Right cardiac atrium (tissue), 5 donors: Measurements from ENCODE around the gene TUB. TPM values are rescaled to one million over a fixed set of nuclear protein-coding genes. Genes with fewer than 3 reads are reported as not detected.
A peak's percentile ranks its signal among the peaks of the same experiment; 100 is the strongest.

Source experiments
- ATAC-seq, 2 donors: fragments of 200-7000 bp; cut with Tn5 transposase; one replicate each; pipeline versions ENCODE4 v1.8.0 to v1.9.1; 2020; ENCODE audit warnings: moderate library complexity in 2 of 2, mild to moderate bottlenecking in 1 of 2
- DNase-seq, 3 donors: peaks; one replicate each; pipeline ENCODE4 v3.0.0-alpha.2; 2020
- H3K27ac ChIP-seq: one replicate; pipeline ENCODE4 v1.5.1; 2013; ENCODE audit warnings: mild to moderate bottlenecking, low read length, control low read depth, moderate library complexity
- H3K27me3 ChIP-seq: one replicate; pipeline ENCODE4 v1.6.1; 2013; ENCODE audit not compliant: control insufficient read depth, insufficient read depth
- H3K4me1 ChIP-seq: one replicate; pipeline ENCODE4 v1.6.1; 2013; ENCODE audit warnings: low read length; ENCODE audit not compliant: control insufficient read depth, insufficient read depth
- H3K4me3 ChIP-seq: one replicate; pipeline ENCODE4 v1.5.1; 2013; ENCODE audit warnings: low read length, control low read depth
- H3K9me3 ChIP-seq: one replicate; pipeline ENCODE4 v1.6.1; 2013; ENCODE audit warnings: low read length; ENCODE audit not compliant: control insufficient read depth
- WGBS: extraction: QIAGEN DNeasy Blood & Tissue Kit; methylation state at CpG from one replicate; pipeline ENCODE4 v1.1.7; 2013; 5-methylcytosine and 5-hydroxymethylcytosine counted together
- intact Hi-C, 4 donors: fragments of 100-400 bp; cut with DNase I; formaldehyde crosslinking; loops; one replicate each; pipeline versions ENCODE4 v1.11.0 to v1.14.0; 2022 to 2023
- polyA plus RNA-seq: library from polyadenylated mRNA; stranded (reverse); fragments of 200-250 nt; gene quantifications from one replicate; pipeline ENCODE4 v1.2.3, GENCODE V29; 2013
- total RNA-seq, 4 donors: library from RNA; stranded (reverse); fragmentation: NEBNext Ultra II Directional; extraction: Animal tissue kit (Norgen Biotek cat#: 25700); gene quantifications; one replicate each; pipeline ENCODE4 v1.2.1, GENCODE V29; 2021
- donor health status: healthy with polysubstance abuse.
- donor health status: DM: no; HTN: yes; CAD: no.
- donor health status: DM: no; HTN: no; CAD: no.
- donor health status: DM: no; HTN: yes; CAD: no; lungs with severe emphysema.
- donor health status: DM: yes; HTN: yes; CAD: no.

TUB gene
- total and polyA plus RNA-seq, 5 donors, result 10.0 to 31.2 (median 27.6) TPM

DNA sequence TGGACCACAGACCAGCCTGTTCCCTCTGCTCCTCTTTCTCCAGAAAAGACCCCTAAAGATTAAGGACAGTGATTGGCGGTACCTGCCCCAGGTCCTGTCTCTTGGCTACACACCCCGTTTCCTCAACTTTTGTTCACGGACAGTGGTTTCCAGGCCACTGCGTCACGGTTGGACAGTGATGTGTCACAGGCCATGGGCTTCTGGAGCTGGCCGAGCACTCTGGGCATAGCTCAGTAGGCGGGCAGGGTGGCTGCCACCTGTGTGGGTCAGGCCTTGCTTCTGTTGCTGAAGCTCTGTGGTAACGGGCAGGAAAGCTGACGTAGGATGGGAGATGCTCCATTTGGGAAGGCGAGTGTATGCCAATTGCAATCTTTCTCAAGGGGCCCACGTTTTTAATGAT is 13.6 kb downstream of the TUB start:
- intact Hi-C loops, result loop anchor here in 3 of 4 donors (5.0 to 10.0 kb wide), 4 partner anchors 62 to 200 kb away; no protein-coding TSS in a partner anchor
- DNase-seq, result no peak

DNA sequence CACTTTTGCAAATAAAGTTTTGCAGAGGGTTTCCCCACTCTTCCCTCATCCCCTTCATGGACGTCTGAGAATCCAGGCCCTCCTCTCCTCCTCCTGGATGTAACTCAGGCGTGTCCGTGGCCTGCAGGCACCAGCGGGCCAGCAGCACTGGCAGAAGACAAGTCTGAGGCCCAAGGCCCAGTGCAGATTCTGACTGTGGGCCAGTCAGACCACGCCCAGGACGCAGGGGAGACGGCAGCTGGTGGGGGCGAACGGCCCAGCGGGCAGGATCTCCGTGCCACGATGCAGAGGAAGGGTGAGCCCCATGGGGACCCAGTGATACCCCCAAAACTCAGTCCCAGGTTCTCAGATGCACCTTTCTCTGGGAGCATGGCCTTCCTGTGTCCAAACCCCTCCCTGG is 14.4 kb downstream of the TUB start:
- H3K4me3 ChIP-seq, result no peak overlapping the region
- H3K27me3 ChIP-seq, result no peaks in the 10 kb centered on the region
- no peaks in the 10 kb centered on the region for H3K9me3 ChIP-seq
- no peak overlapping the region for H3K27ac ChIP-seq
- no peaks in the 10 kb centered on the region for H3K4me1 ChIP-seq
- ATAC-seq (no peak), DNase-seq (no peak)
- intact Hi-C loops, result loop anchor here in 2 of 4 donors (5.0 to 10.0 kb wide), 2 partner anchors 88 to 201 kb away; no protein-coding TSS in a partner anchor
- 62% methylated on average over 12 of the region's 12 CpGs for WGBS

More for the DNA sequence above, 13.6 kb downstream of the TUB start:
- no peak for ATAC-seq
- 93% methylated on average over 11 of the region's 11 CpGs for WGBS
- Histone ChIP-seq H3K4me1 (no peaks in the 10 kb centered on the region), H3K27ac (no peak overlapping the region), H3K4me3 (no peak overlapping the region), H3K9me3 (no peaks in the 10 kb centered on the region), H3K27me3 (no peaks in the 10 kb centered on the region)

DNA sequence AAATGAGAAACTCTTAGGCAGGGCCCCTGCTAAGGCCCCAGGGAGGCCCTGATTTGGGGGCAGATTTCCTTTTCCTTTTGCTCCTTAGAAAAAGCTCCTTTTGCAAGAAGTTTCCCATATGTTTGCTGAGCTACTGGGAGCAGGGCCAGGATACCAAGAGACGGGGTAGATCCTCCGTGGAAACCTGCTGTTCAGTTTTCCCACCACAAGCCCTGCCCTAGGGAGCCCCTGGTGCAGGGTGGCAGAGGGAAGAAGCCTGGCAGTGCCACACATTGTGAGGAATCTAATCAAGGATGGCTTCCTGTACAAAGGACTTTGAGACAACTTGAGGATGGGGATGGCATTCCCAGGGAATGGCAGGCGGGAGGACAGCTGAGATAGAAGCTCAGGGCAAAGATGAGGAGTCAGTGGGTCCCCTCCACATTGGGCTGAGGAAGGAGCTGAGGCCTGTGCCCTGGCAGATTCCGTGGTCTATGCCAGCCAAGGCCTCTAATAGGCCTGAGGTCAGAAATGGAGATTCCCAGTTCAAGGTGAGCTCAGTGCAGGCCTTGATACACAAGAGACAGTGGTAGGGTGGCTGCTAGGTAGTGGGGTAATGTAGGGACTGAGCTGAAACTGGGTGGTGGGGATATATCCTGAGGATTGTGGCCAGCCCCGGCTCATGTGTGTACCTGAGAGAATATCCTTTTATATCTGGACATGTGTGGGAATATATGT is 15.0 kb downstream of the TUB start:
- intact Hi-C loops, result loop anchor here in 2 of 4 donors (5.0 to 10.0 kb wide), 2 partner anchors 89 to 201 kb away; no protein-coding TSS in a partner anchor
- DNase-seq, result no peak

DNA sequence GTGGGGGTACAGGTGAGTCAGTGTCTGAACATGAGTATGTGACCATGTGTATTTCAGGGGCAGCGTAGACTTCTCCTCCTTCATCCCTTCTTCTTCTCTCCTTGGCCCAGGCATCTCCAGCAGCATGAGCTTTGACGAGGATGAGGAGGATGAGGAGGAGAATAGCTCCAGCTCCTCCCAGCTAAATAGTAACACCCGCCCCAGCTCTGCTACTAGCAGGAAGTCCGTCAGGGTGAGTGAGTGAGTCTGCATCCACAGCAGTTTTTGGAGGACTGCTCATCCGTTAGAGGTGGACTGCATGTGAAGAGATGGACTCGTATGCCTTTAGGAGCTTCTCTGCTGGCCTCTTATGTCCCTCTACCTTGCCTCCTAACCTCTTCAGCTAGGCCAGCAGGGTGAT is 15.6 kb downstream of the TUB start:
- H3K4me3 ChIP-seq, result no peak overlapping the region
- H3K9me3 ChIP-seq, result no peaks in the 10 kb centered on the region
- ATAC-seq (no peak), DNase-seq (no peak)
- H3K4me1 ChIP-seq, result no peaks in the 10 kb centered on the region
- no peak overlapping the region for H3K27ac ChIP-seq
- no peaks in the 10 kb centered on the region for H3K27me3 ChIP-seq
- intact Hi-C loops, result loop anchor here in 2 of 4 donors (5.0 to 10.0 kb wide), 2 partner anchors 89 to 202 kb away; no protein-coding TSS in a partner anchor
- 70% methylated on average over 6 of the region's 6 CpGs for WGBS

More for the DNA sequence above, 15.0 kb downstream of the TUB start:
- no peaks in the 10 kb centered on the region for H3K27me3 ChIP-seq
- no peak overlapping the region for H3K27ac ChIP-seq
- H3K9me3 ChIP-seq, result no peaks in the 10 kb centered on the region
- H3K4me3 ChIP-seq, result no peak overlapping the region
- no peaks in the 10 kb centered on the region for H3K4me1 ChIP-seq
- no peak for ATAC-seq
- 74% methylated on average over 5 of the region's 5 CpGs for WGBS

DNA sequence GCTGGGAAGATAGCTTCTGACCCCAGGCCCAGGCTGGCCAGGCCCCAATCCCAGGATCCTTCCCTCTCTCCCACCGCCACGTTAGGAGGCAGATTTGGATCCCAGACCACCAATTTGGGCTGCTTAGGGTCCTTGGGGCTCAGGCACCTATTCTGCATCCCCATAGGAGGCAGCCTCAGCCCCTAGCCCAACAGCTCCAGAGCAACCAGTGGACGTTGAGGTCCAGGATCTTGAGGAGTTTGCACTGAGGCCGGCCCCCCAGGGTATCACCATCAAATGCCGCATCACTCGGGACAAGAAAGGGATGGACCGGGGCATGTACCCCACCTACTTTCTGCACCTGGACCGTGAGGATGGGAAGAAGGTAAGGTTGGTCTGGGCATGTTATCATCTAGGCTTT is 16.1 kb downstream of the TUB start:
- 94% methylated on average over 8 of the region's 8 CpGs for WGBS
- no peak for ATAC-seq
- Histone ChIP-seq H3K4me1 (no peaks in the 10 kb centered on the region), H3K4me3 (no peak overlapping the region), H3K27me3 (no peaks in the 10 kb centered on the region), H3K9me3 (no peaks in the 10 kb centered on the region), H3K27ac (no peak overlapping the region)
- DNase-seq, result no peak
- intact Hi-C loops, result loop anchor here in 2 of 4 donors (5.0 to 10.0 kb wide), 2 partner anchors 90 to 202 kb away; no protein-coding TSS in a partner anchor

DNA sequence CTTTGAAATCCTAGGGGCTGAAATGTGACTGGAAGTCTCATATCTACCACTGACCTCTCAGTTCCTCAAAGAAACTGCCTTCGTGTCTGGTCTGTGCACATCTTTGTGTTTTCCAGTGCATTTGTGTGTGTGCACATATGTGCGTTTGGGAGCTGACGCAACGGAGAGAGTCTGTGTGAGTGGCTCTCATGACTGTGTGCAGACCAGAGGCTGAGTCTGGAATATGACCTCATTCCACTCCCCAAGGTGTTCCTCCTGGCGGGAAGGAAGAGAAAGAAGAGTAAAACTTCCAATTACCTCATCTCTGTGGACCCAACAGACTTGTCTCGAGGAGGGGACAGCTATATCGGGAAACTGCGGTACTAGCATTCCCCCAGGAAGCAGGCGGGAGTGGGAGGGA is 16.5 kb downstream of the TUB start:
- H3K9me3 ChIP-seq, result no peaks in the 10 kb centered on the region
- no peak overlapping the region for H3K27ac ChIP-seq
- no peaks in the 10 kb centered on the region for H3K27me3 ChIP-seq
- intact Hi-C loops, result loop anchor here in 2 of 4 donors (5.0 to 10.0 kb wide), 2 partner anchors 90 to 203 kb away; no protein-coding TSS in a partner anchor
- no peaks in the 10 kb centered on the region for H3K4me1 ChIP-seq
- no peak overlapping the region for H3K4me3 ChIP-seq
- no peak for ATAC-seq
- 73% methylated on average over 9 of the region's 9 CpGs for WGBS
- DNase-seq, result no peak

DNA sequence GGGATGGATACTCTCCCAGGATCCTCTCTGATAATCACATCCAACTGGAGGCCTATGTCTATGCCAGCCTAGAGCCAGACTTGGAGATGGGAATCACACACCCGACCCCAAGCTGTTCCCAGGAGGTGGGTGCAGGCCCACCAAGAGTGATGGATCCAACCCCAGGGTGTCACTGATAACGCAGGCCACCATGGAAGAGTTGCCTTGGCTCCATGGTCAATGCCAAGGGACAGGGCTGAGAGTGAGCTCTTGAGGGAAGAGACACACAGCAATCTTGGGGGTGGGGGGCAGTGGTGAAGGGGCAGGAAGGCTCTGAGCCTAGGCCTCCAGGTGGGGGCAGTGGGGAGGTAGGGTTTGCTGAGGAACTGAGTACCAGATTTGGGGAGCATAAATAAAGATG is 16.9 kb downstream of the TUB start:
- DNase-seq (no peak), ATAC-seq (no peak)
- intact Hi-C loops, result loop anchor here in 3 of 4 donors (2.0 to 10.0 kb wide), 3 partner anchors 91 to 203 kb away; no protein-coding TSS in a partner anchor
- H3K4me3 ChIP-seq, result no peak overlapping the region
- 83% methylated on average over 2 of the region's 2 CpGs for WGBS
- H3K27me3 ChIP-seq, result no peaks in the 10 kb centered on the region
- no peak overlapping the region for H3K27ac ChIP-seq
- H3K9me3 ChIP-seq, result no peaks in the 10 kb centered on the region
- no peaks in the 10 kb centered on the region for H3K4me1 ChIP-seq

DNA sequence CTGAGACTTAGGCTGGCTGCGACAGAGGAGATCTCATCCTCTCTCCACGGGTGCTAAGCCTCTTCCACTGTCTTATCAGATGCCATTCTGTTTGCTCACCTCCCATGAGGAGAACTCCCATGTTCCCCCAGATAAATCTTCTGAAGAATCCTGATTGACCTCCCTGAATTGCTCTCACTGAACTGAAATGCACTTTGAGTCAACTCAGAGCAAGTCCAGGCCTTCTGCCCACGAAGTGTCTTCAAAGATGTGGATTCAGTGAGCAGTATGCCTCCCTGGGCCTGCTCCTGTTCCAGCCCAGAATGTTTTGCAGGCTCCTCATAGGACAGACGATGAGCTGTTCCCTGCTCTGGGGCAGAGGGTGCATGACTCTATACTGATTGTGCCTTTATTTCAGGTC is 17.4 kb downstream of the TUB start:
- Histone ChIP-seq H3K4me3 (no peak overlapping the region), H3K4me1 (no peaks in the 10 kb centered on the region), H3K9me3 (no peaks in the 10 kb centered on the region), H3K27me3 (no peaks in the 10 kb centered on the region), H3K27ac (no peak overlapping the region)
- ATAC-seq, result no peak
- 70% methylated on average over 4 of the region's 4 CpGs for WGBS
- intact Hi-C loops, result loop anchor here in 3 of 4 donors (2.0 to 10.0 kb wide), 3 partner anchors 91 to 204 kb away; no protein-coding TSS in a partner anchor
- DNase-seq, result no peak

DNA sequence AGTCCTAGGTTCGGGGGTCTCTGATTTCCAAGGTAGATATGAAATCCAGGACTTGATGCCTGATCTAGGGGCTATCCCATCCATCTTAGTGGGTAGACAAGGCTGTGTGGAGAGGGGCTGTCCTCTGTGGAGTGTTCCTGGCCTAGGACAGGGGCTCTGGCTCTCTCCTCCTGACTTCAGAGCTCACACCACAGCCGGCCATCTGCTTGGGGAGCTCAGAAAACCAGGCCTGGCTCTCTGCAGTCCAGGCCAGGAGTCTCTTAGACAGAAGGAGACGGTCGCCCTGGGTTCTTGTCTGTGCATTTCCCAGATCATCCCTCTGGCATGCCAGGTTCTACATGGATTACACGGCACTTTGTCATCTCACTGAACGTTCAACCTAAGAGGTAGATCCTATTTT is 17.9 kb downstream of the TUB start:
- ATAC-seq, result no peak

DNA sequence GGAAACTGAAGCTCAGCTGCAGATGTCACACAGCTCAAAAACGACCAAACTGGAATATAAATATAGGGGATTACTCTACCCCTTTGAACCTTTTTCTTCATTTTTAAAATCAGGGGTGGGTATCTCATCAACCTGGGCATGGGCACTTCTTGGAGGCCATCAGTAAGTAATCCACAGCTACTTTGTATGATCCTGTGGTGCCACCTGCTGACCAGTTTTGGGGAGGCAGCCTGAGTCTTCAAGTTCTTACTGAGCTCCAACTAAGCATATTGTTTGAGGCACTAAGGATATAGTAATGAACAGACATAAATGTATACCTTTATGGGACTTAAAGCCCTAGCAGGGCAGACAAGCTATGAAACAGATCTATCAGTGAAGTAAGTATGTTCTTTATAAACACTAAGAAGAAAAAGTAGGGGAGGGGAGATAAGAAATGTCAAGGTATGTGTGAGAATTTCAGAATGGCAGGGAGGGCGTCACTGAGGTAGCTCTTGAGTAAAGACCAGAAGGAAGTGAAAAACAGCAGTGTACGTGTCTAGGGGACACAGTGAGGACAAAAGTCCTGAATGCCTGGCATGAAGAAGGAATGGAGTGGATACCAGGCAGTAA is 18.4 kb downstream of the TUB start:
- intact Hi-C loops, result loop anchor here in 3 of 4 donors (2.0 to 10.0 kb wide), 3 partner anchors 92 to 205 kb away; no protein-coding TSS in a partner anchor
- DNase-seq (peak; percentile 72 to 91 (median 78)), ATAC-seq (peak; percentile 38 to 43)
- Histone ChIP-seq H3K4me3 (no peak overlapping the region), H3K27me3 (no peaks in the 10 kb centered on the region), H3K9me3 (no peaks in the 10 kb centered on the region), H3K4me1 (no peaks in the 10 kb centered on the region), H3K27ac (no peak overlapping the region)
- WGBS, result 53% methylated on average over 3 of the region's 3 CpGs

More for the DNA sequence above, 17.9 kb downstream of the TUB start:
- Histone ChIP-seq H3K9me3 (no peaks in the 10 kb centered on the region), H3K4me3 (no peak overlapping the region), H3K27ac (no peak overlapping the region), H3K4me1 (no peaks in the 10 kb centered on the region), H3K27me3 (no peaks in the 10 kb centered on the region)
- intact Hi-C loops, result loop anchor here in 3 of 4 donors (2.0 to 10.0 kb wide), 3 partner anchors 92 to 204 kb away; no protein-coding TSS in a partner anchor
- WGBS, result 77% methylated on average over 6 of the region's 6 CpGs
- no peak for DNase-seq

DNA sequence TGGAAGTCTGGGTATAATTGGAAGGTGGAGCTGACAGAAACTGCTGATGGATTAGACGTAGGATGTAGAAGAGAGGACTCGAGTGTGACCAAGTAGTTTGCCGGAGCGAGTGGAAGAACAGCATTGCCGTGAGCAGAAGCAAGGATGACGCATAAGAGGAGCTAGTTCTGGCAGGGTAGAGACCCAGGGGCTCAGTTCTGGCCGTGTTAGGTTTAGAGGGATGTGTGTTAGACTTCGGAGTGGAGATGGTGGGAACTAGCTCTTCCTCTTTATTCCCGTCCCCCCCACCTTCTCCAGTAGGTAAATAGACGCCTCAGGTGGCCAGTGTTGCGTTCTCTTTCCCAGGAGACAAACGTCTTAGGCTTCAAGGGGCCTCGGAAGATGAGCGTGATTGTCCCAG is 19.1 kb downstream of the TUB start:
- intact Hi-C loops, result no loop called here
- WGBS, result 90% methylated on average over 14 of the region's 14 CpGs

More for the DNA sequence above, 19.1 kb downstream of the TUB start:
- Histone ChIP-seq H3K27ac (no peak overlapping the region), H3K9me3 (no peaks in the 10 kb centered on the region), H3K27me3 (no peaks in the 10 kb centered on the region), H3K4me3 (no peak overlapping the region), H3K4me1 (no peaks in the 10 kb centered on the region)
- DNase-seq (no peak), ATAC-seq (no peak)
